Natural killer cell treated with Interleukin-12 subunit alpha and Interleukin-12 subunit beta and Interleukin-15 and Interleukin-18, amount 100 ng/mL, for 72 hours (primary cell): ENCODE results near the gene MAML3. TPM values are rescaled to one million over a fixed set of nuclear protein-coding genes. Genes with fewer than 3 reads are reported as not detected.
"Not testable (repeated sequence)": the region's sequence is repeated elsewhere in the genome, so short reads cannot be mapped to it uniquely, and the experiment has no call there.

Experiments
- ATAC-seq, 2 donors: fragments of 150-1000 bp; cut with Tn5 transposase in 1 of 2; sonication (Bioruptor Pico), chemical (Tn5 transposase) in 1 of 2; 2 replicates each; pipeline ENCODE4 v1.10.0; 2021
- DNase-seq: peaks from one replicate; pipeline ENCODE4 v3.0.0; 2022; ENCODE audit warnings: low spot score
- H3K27ac Mint-ChIP-seq, 2 donors: 1 replicate in 1 of 2; 2 replicates in 1 of 2; pipeline ENCODE4 v1.8.0; 2022; ENCODE audit warnings: mixed read lengths in 2 of 2, mild to moderate bottlenecking in 1 of 2, moderate library complexity in 1 of 2
- H3K27me3 Mint-ChIP-seq, 2 donors: 1 replicate in 1 of 2; 2 replicates in 1 of 2; pipeline ENCODE4 v1.8.0; 2022; ENCODE audit warnings: mixed read lengths in 2 of 2
- H3K36me3 Mint-ChIP-seq: one replicate; pipeline ENCODE4 v1.8.0; 2022; ENCODE audit warnings: mixed read lengths
- H3K4me1 Mint-ChIP-seq, 2 donors: 1 replicate in 1 of 2; 2 replicates in 1 of 2; pipeline ENCODE4 v1.8.0; 2022; ENCODE audit warnings: low read depth in 2 of 2, mixed read lengths in 2 of 2, mild to moderate bottlenecking in 1 of 2
- H3K4me3 Mint-ChIP-seq: one replicate; pipeline ENCODE4 v1.8.0; 2022; ENCODE audit warnings: mixed read lengths
- H3K9me3 Mint-ChIP-seq: 2 replicates; pipeline ENCODE4 v1.8.0; 2022; ENCODE audit warnings: mixed read lengths
- total RNA-seq, 2 donors: library from RNA; stranded (reverse); gene quantifications; one replicate each; pipeline ENCODE4 v1.2.3, GENCODE V29; 2022

Gene MAML3
- total RNA-seq, 2 donors from 2014 or later: 0.40 to 1.3 TPM

DNA sequence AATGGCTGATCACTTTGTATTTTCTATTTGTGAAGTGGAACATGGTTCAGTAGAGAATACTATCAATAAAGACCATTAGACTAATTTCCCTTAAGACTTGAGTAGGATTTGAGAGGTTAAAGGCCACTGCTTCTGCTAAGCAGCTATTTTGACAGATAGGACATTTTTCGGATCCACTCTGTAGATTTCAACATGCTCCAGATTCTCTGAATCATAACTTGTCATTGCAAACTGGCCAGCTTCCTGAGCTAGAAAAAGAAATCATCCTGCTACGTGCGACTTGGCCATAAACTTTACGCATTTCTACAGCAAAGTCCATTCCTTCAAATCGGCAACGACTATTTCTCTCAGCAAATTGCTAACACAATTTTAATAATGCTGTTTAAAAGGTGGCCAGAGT lies 433.2 kb downstream of the MAML3 start:
- DNase-seq: no peak
- Mint-ChIP-seq H3K4me3 (no peak overlapping the region), H3K9me3 (no peaks in the 10 kb centered on the region), H3K4me1 (peaks cover 0 to 2% of the 10 kb centered on the region in 2 donors), H3K27me3 (no peaks in the 10 kb centered on the region), H3K36me3 (no peaks in the 10 kb centered on the region), H3K27ac (no peak overlapping the region)
- no peak for ATAC-seq

DNA sequence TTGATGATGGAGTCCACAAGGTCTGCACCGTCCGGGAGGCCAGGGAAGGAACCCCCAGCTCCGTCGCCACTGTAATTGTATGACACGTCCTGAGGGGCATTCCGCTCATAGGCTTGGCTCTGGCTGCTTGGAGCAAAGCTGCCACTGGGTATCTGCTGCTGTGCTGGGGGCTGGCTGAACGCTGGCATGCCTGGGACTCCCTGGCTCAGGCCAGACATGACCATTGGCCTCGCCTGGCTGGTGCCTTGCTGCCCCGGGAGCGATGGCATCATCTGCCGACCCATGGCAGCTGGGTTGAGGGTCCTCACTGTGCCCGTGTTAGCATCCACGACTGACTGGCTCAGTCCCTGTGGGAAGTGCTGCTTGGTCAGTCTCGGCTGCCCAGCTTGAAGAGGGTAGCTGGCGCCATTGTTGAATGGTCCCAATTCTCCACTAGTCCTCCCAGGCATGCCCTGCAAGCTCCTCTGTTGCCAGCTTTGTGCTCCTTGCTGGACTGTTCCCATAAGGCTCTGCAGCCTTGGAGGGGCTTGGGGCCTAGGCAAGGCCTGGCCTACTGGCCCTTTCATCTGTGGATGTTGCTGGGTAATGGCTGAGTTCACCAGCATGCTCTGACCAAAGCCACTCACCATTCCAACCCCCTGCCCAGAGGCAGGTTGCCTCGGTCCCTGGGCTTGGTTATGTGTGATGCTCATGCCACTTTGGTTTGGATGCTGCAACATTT lies 434.4 kb downstream of the MAML3 start:
- Mint-ChIP-seq H3K36me3 (no peaks in the 10 kb centered on the region), H3K4me3 (no peak overlapping the region), H3K27me3 (no peaks in the 10 kb centered on the region), H3K9me3 (no peaks in the 10 kb centered on the region), H3K27ac (no peak overlapping the region), H3K4me1 (peaks cover 0 to 2% of the 10 kb centered on the region in 2 donors)
- DNase-seq (no peak), ATAC-seq (peak in 1 of 2 donors; percentile 15)

DNA sequence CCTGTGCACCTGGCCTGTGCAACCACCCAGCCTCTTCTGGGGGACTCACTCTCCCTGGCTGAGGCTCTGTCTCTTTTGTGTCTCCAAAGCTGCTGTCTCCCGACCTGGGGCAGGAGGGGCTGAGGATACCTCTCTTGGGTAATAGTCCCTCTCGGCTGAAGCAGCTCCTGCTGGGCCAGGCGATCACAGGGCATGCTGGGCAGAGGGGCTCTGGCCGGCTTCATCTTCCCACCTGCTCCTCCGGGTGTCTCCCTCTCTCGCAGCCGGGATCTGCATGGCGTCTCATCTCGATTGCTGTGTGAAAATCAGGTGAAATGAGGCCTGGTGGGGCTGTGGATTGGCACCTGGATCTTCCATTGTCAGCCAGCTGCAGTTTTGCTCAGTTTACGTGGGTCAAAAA lies 435.2 kb downstream of the MAML3 start:
- no peak for ATAC-seq
- Mint-ChIP-seq H3K27me3 (no peaks in the 10 kb centered on the region), H3K4me3 (no peak overlapping the region), H3K36me3 (no peaks in the 10 kb centered on the region), H3K27ac (no peak overlapping the region), H3K4me1 (peaks cover 0 to 2% of the 10 kb centered on the region in 2 donors), H3K9me3 (no peaks in the 10 kb centered on the region)
- no peak for DNase-seq

DNA sequence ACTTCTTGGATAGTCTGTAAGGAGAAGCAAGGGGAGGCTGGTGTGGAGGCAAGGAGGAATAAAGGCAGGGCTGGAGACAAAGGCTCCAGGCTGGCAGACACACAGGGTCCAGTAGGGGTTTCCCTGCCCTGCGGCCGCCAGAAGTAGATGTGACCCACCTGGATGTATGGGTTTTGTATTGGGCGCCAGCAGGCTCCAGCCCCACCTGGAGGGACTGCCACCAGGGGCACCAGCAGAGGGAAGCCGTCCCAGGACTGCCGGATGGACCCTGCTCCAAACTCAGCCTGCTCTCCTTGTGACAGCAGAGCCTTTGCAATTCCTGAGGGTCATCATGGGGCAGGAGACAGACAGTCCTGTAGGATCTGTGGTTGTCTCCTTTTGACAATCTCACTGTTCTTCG lies 435.6 kb downstream of the MAML3 start:
- DNase-seq (no peak), ATAC-seq (peak in 1 of 2 donors; percentile 43)
- H3K27ac Mint-ChIP-seq: no peak overlapping the region
- no peaks in the 10 kb centered on the region for H3K36me3 Mint-ChIP-seq
- peaks cover 0 to 2% of the 10 kb centered on the region in 2 donors for H3K4me1 Mint-ChIP-seq
- no peaks in the 10 kb centered on the region for H3K27me3 Mint-ChIP-seq
- H3K4me3 Mint-ChIP-seq: no peak overlapping the region
- no peaks in the 10 kb centered on the region for H3K9me3 Mint-ChIP-seq

DNA sequence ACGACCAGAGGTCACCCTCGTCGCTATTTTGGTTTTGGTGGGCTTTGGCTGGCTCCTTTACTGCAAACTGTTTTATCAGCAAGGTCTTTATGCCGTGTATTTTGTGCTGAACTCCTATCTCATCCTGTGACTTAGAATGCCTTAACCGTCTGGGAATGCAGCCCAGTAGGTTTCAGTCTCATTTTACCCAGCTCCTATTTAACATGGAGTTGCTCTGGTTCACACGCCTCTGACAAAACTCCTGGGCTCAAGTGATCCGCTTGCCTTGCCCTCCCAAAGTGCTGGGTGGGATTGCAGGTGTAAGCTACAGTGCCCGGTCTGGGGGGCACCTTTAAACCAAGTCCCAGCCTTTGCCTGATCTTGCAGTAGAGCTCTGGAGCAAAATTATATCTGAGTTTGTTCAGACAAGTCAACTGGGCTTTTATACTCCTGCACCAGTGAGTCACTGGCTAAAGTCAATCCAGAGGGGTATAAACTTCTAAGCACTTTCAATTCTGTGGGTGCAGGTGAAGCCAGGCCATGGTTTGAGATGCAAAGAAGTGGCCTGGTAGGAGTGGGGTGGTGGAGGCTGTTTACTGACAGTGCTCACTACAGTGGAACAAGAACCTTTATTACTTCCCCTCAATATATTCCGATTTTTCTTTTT lies 438.1 kb downstream of the MAML3 start:
- Mint-ChIP-seq H3K27ac (no peak overlapping the region), H3K27me3 (no peaks in the 10 kb centered on the region), H3K36me3 (no peaks in the 10 kb centered on the region), H3K4me1 (peaks cover 0 to 2% of the 10 kb centered on the region in 2 donors), H3K4me3 (no peak overlapping the region), H3K9me3 (no peaks in the 10 kb centered on the region)
- ATAC-seq (no peak), DNase-seq (no peak)

DNA sequence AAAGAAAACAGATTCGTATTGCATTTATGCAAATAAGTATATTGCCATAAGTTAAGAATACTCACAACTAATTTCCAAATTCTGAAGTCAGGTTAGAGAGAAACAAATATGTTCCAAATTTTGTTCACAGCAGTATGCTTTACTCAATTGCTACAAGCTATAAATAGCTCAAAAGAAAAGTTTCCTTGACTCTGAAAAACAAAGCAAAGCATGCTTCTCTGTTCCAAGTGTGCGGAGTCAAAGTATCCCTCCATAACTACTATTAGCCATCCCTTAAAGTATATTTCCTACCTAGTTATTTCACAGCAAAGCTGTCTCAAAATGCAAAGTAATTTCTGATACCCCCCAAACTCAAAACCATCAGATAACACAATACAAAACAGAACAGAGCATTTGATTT lies 441.1 kb downstream of the MAML3 start:
- DNase-seq: no peak
- Mint-ChIP-seq H3K4me1 (peaks cover 0 to 2% of the 10 kb centered on the region in 2 donors), H3K36me3 (no peaks in the 10 kb centered on the region), H3K27me3 (no peaks in the 10 kb centered on the region), H3K9me3 (no peaks in the 10 kb centered on the region), H3K4me3 (no peak overlapping the region), H3K27ac (no peak overlapping the region)
- ATAC-seq: no peak

DNA sequence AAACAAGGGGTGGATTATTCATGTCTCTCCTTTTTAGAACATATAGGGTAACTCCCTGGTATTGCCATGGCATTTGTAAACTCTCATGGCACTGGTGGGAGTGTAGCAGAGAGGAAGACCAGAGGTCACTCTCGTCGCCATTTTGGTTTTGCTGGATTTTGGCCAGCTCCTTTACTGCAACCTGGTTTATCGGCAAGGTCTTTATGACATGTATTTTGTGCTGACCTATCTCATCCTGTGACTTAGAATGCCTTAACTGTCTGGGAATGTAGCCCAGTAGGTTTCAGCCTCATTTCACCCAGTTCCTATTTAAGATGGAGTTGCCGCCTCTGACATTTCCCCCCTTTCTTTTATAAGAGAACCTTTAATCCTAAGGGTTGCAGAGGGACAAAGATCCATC lies 442.5 kb downstream of the MAML3 start:
- H3K27ac Mint-ChIP-seq: no peak overlapping the region
- no peak for DNase-seq
- no peaks in the 10 kb centered on the region for H3K4me1 Mint-ChIP-seq
- no peak for ATAC-seq
- no peaks in the 10 kb centered on the region for H3K27me3 Mint-ChIP-seq
- H3K4me3 Mint-ChIP-seq: no peak overlapping the region
- no peaks in the 10 kb centered on the region for H3K9me3 Mint-ChIP-seq
- H3K36me3 Mint-ChIP-seq: no peaks in the 10 kb centered on the region

DNA sequence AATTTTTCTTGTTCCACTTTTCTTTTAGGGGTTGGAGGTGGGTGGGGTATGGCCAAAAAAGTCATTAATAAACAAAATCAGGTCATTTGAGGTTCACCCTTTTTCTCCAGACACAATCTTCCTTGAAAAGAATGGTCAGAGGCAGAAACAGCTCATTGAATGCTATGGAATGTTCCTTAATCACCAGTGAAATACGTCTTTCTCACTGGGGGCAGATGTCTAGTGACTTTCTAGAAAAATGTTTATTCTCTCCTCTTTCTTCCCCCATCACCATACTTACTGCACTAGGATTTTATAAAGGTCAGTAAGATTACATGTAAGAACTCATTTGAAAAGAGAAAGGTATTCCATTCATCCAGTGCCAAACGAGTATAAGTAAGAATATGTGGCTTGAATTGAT lies 443.9 kb downstream of the MAML3 start:
- Mint-ChIP-seq H3K9me3 (no peaks in the 10 kb centered on the region), H3K27me3 (no peaks in the 10 kb centered on the region), H3K36me3 (no peaks in the 10 kb centered on the region), H3K27ac (no peak overlapping the region), H3K4me3 (no peak overlapping the region), H3K4me1 (no peaks in the 10 kb centered on the region)
- ATAC-seq: no peak
- DNase-seq: no peak

DNA sequence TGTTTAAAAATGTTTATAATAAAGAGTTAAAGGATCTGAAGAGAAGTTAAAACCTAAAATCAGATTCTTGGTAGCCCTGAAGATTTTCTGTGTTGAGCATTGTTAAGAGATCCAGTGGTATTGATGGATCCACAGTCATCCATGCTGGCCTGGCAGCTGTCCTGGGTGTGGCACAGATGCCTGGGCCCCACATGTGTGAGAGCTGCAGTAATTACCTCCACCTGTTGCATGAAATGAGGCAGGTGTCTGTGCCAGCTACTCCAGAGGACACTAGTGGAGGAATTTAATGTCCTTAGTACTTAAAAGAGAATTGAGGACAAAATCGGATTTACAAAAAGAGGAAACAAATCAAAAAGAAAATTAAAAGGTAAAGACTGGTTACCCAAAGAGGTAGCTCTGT lies 444.3 kb downstream of the MAML3 start:
- no peak overlapping the region for H3K4me3 Mint-ChIP-seq
- no peaks in the 10 kb centered on the region for H3K4me1 Mint-ChIP-seq
- no peak overlapping the region for H3K27ac Mint-ChIP-seq
- no peaks in the 10 kb centered on the region for H3K9me3 Mint-ChIP-seq
- no peak for ATAC-seq
- DNase-seq: no peak
- no peaks in the 10 kb centered on the region for H3K27me3 Mint-ChIP-seq
- no peaks in the 10 kb centered on the region for H3K36me3 Mint-ChIP-seq

DNA sequence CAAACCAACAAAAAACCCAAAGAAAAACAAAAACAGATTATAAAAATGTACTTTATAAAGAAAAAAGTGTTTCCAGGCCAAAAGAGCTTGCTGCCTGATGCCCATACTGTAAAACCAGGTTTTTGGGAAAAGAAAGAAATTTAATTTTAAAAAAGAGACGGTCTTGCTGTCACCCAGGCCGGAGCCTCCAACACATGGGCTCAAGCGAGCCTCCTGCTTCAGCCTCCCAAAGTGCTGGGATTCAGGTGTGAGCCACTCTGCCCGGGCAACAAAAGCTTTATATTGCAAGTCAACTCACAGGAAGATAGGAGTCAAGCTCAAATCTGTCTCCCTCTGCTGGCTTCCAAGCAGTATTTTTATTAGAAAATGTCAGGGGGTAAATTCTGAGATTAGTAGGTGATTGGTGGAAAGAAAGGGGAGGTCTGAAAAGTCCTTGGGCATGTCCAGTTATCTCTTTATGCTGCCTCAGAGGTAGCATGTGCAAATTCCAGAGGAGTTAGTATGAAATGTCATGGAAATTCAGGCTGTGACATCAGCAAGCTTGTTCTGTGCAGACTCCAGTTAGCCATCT lies 449.0 kb downstream of the MAML3 start:
- DNase-seq (no peak), ATAC-seq (no peak)
- no peaks in the 10 kb centered on the region for H3K9me3 Mint-ChIP-seq
- no peak overlapping the region for H3K27ac Mint-ChIP-seq
- no peak overlapping the region for H3K4me3 Mint-ChIP-seq
- peaks cover 6 to 15% of the 10 kb centered on the region in 2 donors for H3K4me1 Mint-ChIP-seq
- H3K27me3 Mint-ChIP-seq: no peaks in the 10 kb centered on the region
- peaks cover 5% of the 10 kb centered on the region for H3K36me3 Mint-ChIP-seq

DNA sequence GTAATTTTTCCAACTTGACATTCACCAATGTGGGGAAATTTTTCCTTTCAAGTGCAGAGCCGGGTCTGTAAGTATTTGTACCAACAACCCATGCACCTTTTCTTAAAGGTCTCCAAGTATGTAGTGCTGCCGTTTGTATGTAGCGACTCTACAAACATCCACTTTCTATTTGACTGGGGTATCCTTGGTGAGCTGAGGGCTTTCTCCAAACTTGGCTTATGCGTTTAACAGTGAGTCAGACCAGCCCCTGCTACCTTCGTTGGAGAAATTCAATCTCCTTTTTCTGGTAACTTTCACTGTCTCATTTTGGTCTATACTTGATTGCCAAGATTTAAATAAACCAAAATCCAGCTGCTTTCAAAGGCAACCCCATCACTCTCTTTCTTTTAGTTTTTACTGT lies 453.4 kb downstream of the MAML3 start:
- H3K4me3 Mint-ChIP-seq: no peak overlapping the region
- peaks cover 15% of the 10 kb centered on the region for H3K36me3 Mint-ChIP-seq
- no peaks in the 10 kb centered on the region for H3K27me3 Mint-ChIP-seq
- peak; percentile 75 to 94 for ATAC-seq
- no peak for DNase-seq
- H3K27ac Mint-ChIP-seq: peak overlapping the region in 1 of 2 donors; percentile 3
- peaks cover 10 to 20% of the 10 kb centered on the region in 2 donors for H3K4me1 Mint-ChIP-seq
- H3K9me3 Mint-ChIP-seq: no peaks in the 10 kb centered on the region

DNA sequence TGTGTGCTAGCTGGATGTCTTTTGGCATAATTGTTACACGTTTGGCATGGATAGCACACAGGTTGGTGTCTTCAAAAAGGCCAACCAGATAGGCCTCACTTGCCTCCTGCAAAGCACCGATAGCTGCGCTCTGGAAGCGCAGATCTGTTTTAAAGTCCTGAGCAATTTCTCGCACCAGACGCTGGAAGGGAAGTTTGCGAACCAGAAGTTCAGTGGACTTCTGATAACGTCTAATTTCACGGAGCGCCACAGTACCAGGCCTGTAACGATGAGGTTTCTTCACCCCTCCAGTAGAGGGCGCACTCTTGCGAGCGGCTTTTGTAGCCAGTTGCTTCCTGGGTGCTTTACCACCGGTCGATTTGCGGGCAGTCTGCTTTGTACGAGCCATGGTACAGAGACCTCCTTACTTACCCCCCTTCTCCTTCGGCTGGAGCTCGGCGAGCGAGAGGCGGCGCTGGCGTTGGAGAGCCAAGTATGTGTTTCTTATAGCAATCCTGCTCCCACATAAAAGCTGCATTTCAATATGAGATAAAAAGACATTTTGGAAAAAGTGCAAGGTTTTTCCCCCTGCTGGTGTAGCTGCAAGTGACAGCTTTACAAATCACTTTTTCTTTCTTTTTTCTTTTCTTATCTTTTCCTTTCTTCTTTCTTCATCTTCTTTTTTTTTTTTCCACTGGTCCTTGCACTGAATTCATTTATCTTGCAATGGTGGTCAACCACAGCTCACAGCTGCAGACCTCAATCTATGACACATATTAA lies 455.6 kb downstream of the MAML3 start:
- DNase-seq, ATAC-seq: not testable (repeated sequence)
- H3K27ac Mint-ChIP-seq: peak overlapping the region in 1 of 2 donors; percentile 7

DNA sequence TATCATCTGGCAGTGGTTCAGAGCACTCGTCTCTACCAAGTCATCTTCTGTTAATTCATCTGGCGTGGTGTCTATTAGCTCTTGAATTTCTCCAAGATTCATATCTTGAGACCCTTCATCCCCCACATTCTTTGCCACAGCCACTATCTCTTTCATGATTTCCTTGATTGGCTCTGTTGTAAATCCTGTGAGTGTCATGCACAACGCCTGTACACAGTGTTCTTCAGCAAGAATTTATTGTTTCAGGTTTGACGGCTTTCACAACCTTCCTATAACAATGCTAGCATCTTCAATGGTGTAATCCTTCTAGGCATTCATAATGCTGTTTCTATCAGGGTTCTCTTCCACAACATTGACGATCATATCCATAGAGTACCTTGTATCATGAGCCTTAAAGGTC lies 457.5 kb downstream of the MAML3 start:
- Mint-ChIP-seq H3K27ac (no peak overlapping the region), H3K9me3 (no peaks in the 10 kb centered on the region), H3K4me3 (no peak overlapping the region), H3K27me3 (no peaks in the 10 kb centered on the region), H3K4me1 (peaks cover 7 to 19% of the 10 kb centered on the region in 2 donors), H3K36me3 (peaks cover 10% of the 10 kb centered on the region)
- ATAC-seq: no peak
- no peak for DNase-seq

More for the DNA sequence above, 455.6 kb downstream of the MAML3 start:
- H3K27me3 Mint-ChIP-seq, H3K9me3 Mint-ChIP-seq: not testable (repeated sequence)
- Mint-ChIP-seq H3K4me1 (peaks cover 10 to 20% of the 10 kb centered on the region in 2 donors), H3K36me3 (peaks cover 10% of the 10 kb centered on the region), H3K4me3 (peak overlapping the region; percentile 2)
